HCT116 (cell line): ENCODE data around the gene NFIX. TPM values are rescaled to one million over a fixed set of nuclear protein-coding genes. Genes with fewer than 3 reads are reported as not detected.

Experiments
- ATAC-seq: fragments of 200-7000 bp; cut with Tn5 transposase; 2 replicates; pipeline ENCODE4 v1.9.1; 2020; ENCODE audit warnings: mild to moderate bottlenecking, moderate library complexity
- BruUV-seq: library from RNA; stranded (reverse); fragments of 400-500 nt; replicated peaks from 2 replicates; lab custom pipeline; 2021; lab: Mats Ljungman, UMichigan
- CTCF ChIA-PET: fragments of 300-600 bp; sonication (Branson Sonifier 250); formaldehyde crosslinking; loops from one replicate; lab custom pipeline; 2021; ENCODE audit warnings: antibody characterized with exemption; lab: Charles Lee
- POLR2A ChIA-PET: fragments of 300-600, 350-600 bp; sonication (Branson Sonifier 250); formaldehyde crosslinking; loops from one replicate; lab custom pipeline; 2021; ENCODE audit warnings: antibody characterized with exemption; lab: Charles Lee
- RAD21 ChIA-PET, 2 experiments: fragments of 300-600 bp; sonication (Branson Sonifier 250); formaldehyde crosslinking; loops; one replicate each; lab custom pipeline; 2023; ENCODE audit warnings: low total read pairs in 2 of 2; ENCODE audit not compliant: uncharacterized antibody in 2 of 2, unreplicated experiment in 2 of 2, low non-redundant PET in 1 of 2; lab: Charles Lee
- DNase-seq: peaks from one replicate; pipeline ENCODE4 v3.0.0-alpha.2; 2010; ENCODE audit warnings: low read depth, low spot score
- H2AFZ ChIP-seq: fragments of 200-600 bp; shearing (Covaris generic), sonication (generic); 2 replicates; pipeline ENCODE4 v1.6.1; 2017; ENCODE audit warnings: low read depth, mixed run types, mixed read lengths, antibody characterized with exemption, low read length; ENCODE audit not compliant: poor library complexity, severe bottlenecking
- H3K27ac ChIP-seq: 2 replicates; pipeline ENCODE4 v1.5.1; 2012; ENCODE audit warnings: low read depth, low read length
- H3K27me3 ChIP-seq: fragments of 200-600 bp; sonication (generic); 2 replicates; pipeline ENCODE4 v1.6.1; 2016; ENCODE audit warnings: mixed run types, low read length, mixed read lengths; ENCODE audit not compliant: insufficient read depth
- H3K36me3 ChIP-seq, 2 experiments: fragments of 200-500 bp in 1 of 2; fragments of 200-600 bp in 1 of 2; sonication (Bioruptor generic) in 1 of 2; sonication (generic) in 1 of 2; 2 replicates each; pipeline versions ENCODE4 v1.5.1 to v1.6.1; 2014 to 2016; ENCODE audit warnings: low read length in 2 of 2, inconsistent platforms in 1 of 2, mixed read lengths in 1 of 2, mixed run types in 1 of 2; ENCODE audit not compliant: insufficient read depth in 2 of 2, control insufficient read depth in 1 of 2
- H3K4me1 ChIP-seq, 2 experiments: fragments of 200-600 bp in 1 of 2; sonication (generic) in 1 of 2; 2 replicates each; pipeline versions ENCODE4 v1.5.1 to v1.6.1; 2012 to 2017; ENCODE audit warnings: low read length in 2 of 2, inconsistent platforms in 1 of 2, mild to moderate bottlenecking in 1 of 2, mixed read lengths in 1 of 2, mixed run types in 1 of 2, moderate library complexity in 1 of 2; ENCODE audit not compliant: insufficient read depth in 2 of 2, control insufficient read depth in 1 of 2
- H3K4me2 ChIP-seq: fragments of 200-600 bp; sonication (generic); 2 replicates; pipeline ENCODE4 v1.6.1; 2017; ENCODE audit warnings: mixed run types, low read length, mixed read lengths
- H3K4me3 ChIP-seq, 2 experiments: fragments of 200-600 bp in 1 of 2; sonication (generic) in 1 of 2; replicated peaks in 1 of 2; 2 replicates each; pipeline ENCODE4 v1.5.1; 2011 to 2016; ENCODE audit warnings: low read length in 2 of 2, control low read depth in 1 of 2, low read depth in 1 of 2, mild to moderate bottlenecking in 1 of 2, mixed read lengths in 1 of 2, mixed run types in 1 of 2
- H3K79me2 ChIP-seq: fragments of 200-600 bp; sonication (generic); 2 replicates; pipeline ENCODE4 v1.6.1; 2017; ENCODE audit warnings: mild to moderate bottlenecking, mixed run types, low read length, moderate library complexity, mixed read lengths; ENCODE audit not compliant: insufficient read depth
- H3K9ac ChIP-seq: fragments of 200-600 bp; sonication (generic); 2 replicates; pipeline ENCODE4 v1.6.1; 2016; ENCODE audit warnings: low read length, mixed read lengths
- H3K9me2 ChIP-seq: fragments of 200-600 bp; sonication (generic), shearing (Covaris generic); 2 replicates; pipeline ENCODE4 v1.6.1; 2017; ENCODE audit warnings: mixed run types, mild to moderate bottlenecking, moderate library complexity; ENCODE audit not compliant: insufficient read depth
- H3K9me3 ChIP-seq, 2 experiments: fragments of 200-500 bp in 1 of 2; fragments of 200-600 bp in 1 of 2; sonication (Bioruptor generic) in 1 of 2; sonication (generic) in 1 of 2; 2 replicates each; pipeline ENCODE4 v1.6.1; 2014 to 2017; ENCODE audit warnings: low read length in 2 of 2, mixed read lengths in 2 of 2, inconsistent platforms in 1 of 2, low read depth in 1 of 2, mild to moderate bottlenecking in 1 of 2, mixed run types in 1 of 2, moderate library complexity in 1 of 2; ENCODE audit not compliant: control insufficient read depth in 1 of 2, insufficient read depth in 1 of 2
- H4K20me1 ChIP-seq: fragments of 200-600 bp; sonication (generic), shearing (Covaris generic); 2 replicates; pipeline ENCODE4 v1.6.1; 2017; ENCODE audit warnings: mixed run types, mild to moderate bottlenecking, moderate library complexity; ENCODE audit not compliant: insufficient read depth
- CTCF ChIP-seq, 3 experiments: fragments of 200-600 bp in 1 of 3; sonication (generic) in 1 of 3; IDR thresholded peaks in 2 of 3; conservative IDR thresholded peaks in 1 of 3; 2 replicates each; pipeline ENCODE4 v1.5.1; 2012 to 2017; ENCODE audit warnings: low read depth in 2 of 3, low read length in 2 of 3, antibody characterized with exemption in 1 of 3, borderline replicate concordance in 1 of 3, control low read depth in 1 of 3, mild to moderate bottlenecking in 1 of 3, mixed read lengths in 1 of 3, mixed run types in 1 of 3, moderate library complexity in 1 of 3; ENCODE audit not compliant: insufficient read depth in 1 of 3
- REST ChIP-seq: IDR thresholded peaks from 2 replicates; pipeline ENCODE4 v1.6.1; 2012; ENCODE audit warnings: low read depth
- SIN3A ChIP-seq: IDR thresholded peaks from 2 replicates; pipeline ENCODE4 v1.6.1; 2012; ENCODE audit warnings: low read depth
- TCF7L2 ChIP-seq: IDR thresholded peaks from 2 replicates; pipeline ENCODE4 v1.7.0; 2011; ENCODE audit warnings: borderline replicate concordance, inconsistent platforms; ENCODE audit not compliant: insufficient read depth, insufficient read length; ENCODE audit errors: extremely low read depth
- YY1 ChIP-seq: IDR thresholded peaks from 2 replicates; pipeline ENCODE4 v1.6.1; 2011; ENCODE audit warnings: low read length, low read depth, moderate library complexity, mild to moderate bottlenecking; ENCODE audit not compliant: insufficient replicate concordance; ENCODE audit errors: extremely low read depth
- intact Hi-C: fragments of 100-400 bp; cut with micrococcal nuclease; formaldehyde crosslinking; loops from 2 replicates; pipeline ENCODE4 v1.10.0; 2022
- total RNA-seq: library from RNA; stranded (reverse); gene quantifications from one replicate; pipeline ENCODE4 v1.2.1, GENCODE V29; 2021; ENCODE audit not compliant: unreplicated experiment

Gene NFIX
- total RNA-seq, 1 experiment from 2014 or later = 34.8 TPM

- H3K27me3 ChIP-seq = no peaks in the 10 kb centered on the region
- DNase-seq = no peak
- no TSS peak for BruUV-seq
- no peak overlapping the region for H2AFZ ChIP-seq
- ChIA-PET RAD21 (interaction anchor here in 1 of 2 experiments (0.7 kb wide), 1 partner anchor 28 kb away, joined by 3 read pairs; no protein-coding TSS in a partner anchor), CTCF (no interaction called here), POLR2A (no interaction called here)
- no peak overlapping the region for H3K9ac ChIP-seq
- no peak overlapping the region for H3K27ac ChIP-seq
- peaks cover 0 to 8% of the 10 kb centered on the region in 2 experiments; a peak in 3 of 4 replicates for H3K4me1 ChIP-seq
- intact Hi-C loops = no loop called here
- no peaks in the 10 kb centered on the region for H3K9me2 ChIP-seq
- no peaks in the 10 kb centered on the region for H3K79me2 ChIP-seq
- no peaks in the 10 kb centered on the region for H3K36me3 ChIP-seq
- H3K9me3 ChIP-seq = no peaks in the 10 kb centered on the region
- TF ChIP-seq YY1 (no peak), REST (no peak), CTCF (IDR thresholded peaks at IDR 0.05 in 2 of 3, conservative IDR thresholded peaks at IDR 0.05 in 1 of 3; ENCODE audit: borderline replicate concordance in 1 of 3, insufficient read depth in 1 of 3, low read depth in 2 of 3, low read length in 2 of 3) (no peak), TCF7L2 (no peak), SIN3A (no peak)
- H4K20me1 ChIP-seq = no peaks in the 10 kb centered on the region
- no peak overlapping the region for H3K4me2 ChIP-seq
- H3K4me3 ChIP-seq = no peak overlapping the region
- no peak for ATAC-seq
Measured at GRCh38 chr19:13066226-13066625, 71.0 kb downstream of the NFIX start.
